Measurements from ENCODE around the gene SCGB1D1.

SCGB1D1 gene

GRCh38 chr11:62150887-62151736 is 38.9 kb upstream of the SCGB1D1 start:
- H3K9me3 Mint-ChIP-seq, result no peaks in the 10 kb centered on the region
- peak; percentile 24 for ATAC-seq
- no peaks in the 10 kb centered on the region for H3K27me3 Mint-ChIP-seq
- no peak overlapping the region for H3K27ac Mint-ChIP-seq
- H3K4me3 Mint-ChIP-seq, result no peak overlapping the region
- no peaks in the 10 kb centered on the region for H3K4me1 Mint-ChIP-seq
- H3K36me3 Mint-ChIP-seq, result peaks cover 59% of the 10 kb centered on the region

GRCh38 chr11:62151737-62152102 is 38.3 kb upstream of the SCGB1D1 start:
- Mint-ChIP-seq H3K27me3 (no peaks in the 10 kb centered on the region), H3K36me3 (peaks cover 53% of the 10 kb centered on the region), H3K4me1 (no peaks in the 10 kb centered on the region), H3K9me3 (no peaks in the 10 kb centered on the region), H3K27ac (no peak overlapping the region), H3K4me3 (no peak overlapping the region)
- no peak for ATAC-seq

GRCh38 chr11:62152245-62153086 is 37.5 kb upstream of the SCGB1D1 start:
- no peaks in the 10 kb centered on the region for H3K4me1 Mint-ChIP-seq
- H3K27me3 Mint-ChIP-seq, result no peaks in the 10 kb centered on the region
- H3K9me3 Mint-ChIP-seq, result no peaks in the 10 kb centered on the region
- H3K27ac Mint-ChIP-seq, result no peak overlapping the region
- H3K4me3 Mint-ChIP-seq, result no peak overlapping the region
- ATAC-seq, result no peak
- H3K36me3 Mint-ChIP-seq, result peaks cover 46% of the 10 kb centered on the region

- no peaks in the 10 kb centered on the region for H3K9me3 Mint-ChIP-seq
- H3K36me3 Mint-ChIP-seq, result peaks cover 40% of the 10 kb centered on the region
- H3K27me3 Mint-ChIP-seq, result no peaks in the 10 kb centered on the region
- H3K4me3 Mint-ChIP-seq, result no peak overlapping the region
- no peaks in the 10 kb centered on the region for H3K4me1 Mint-ChIP-seq
- H3K27ac Mint-ChIP-seq, result no peak overlapping the region
- no peak for ATAC-seq
Measured at GRCh38 chr11:62153087-62153395, 37.0 kb upstream of the SCGB1D1 start.

GRCh38 chr11:62153617-62154016 is 36.4 kb upstream of the SCGB1D1 start:
- no peak for ATAC-seq
- Mint-ChIP-seq H3K27me3 (no peaks in the 10 kb centered on the region), H3K4me1 (no peaks in the 10 kb centered on the region), H3K9me3 (no peaks in the 10 kb centered on the region), H3K36me3 (peaks cover 37% of the 10 kb centered on the region), H3K4me3 (no peak overlapping the region), H3K27ac (no peak overlapping the region)

GRCh38 chr11:62157603-62158002 is 32.4 kb upstream of the SCGB1D1 start:
- H3K9me3 Mint-ChIP-seq, result peaks cover 3% of the 10 kb centered on the region
- H3K36me3 Mint-ChIP-seq, result peaks cover 8% of the 10 kb centered on the region
- no peaks in the 10 kb centered on the region for H3K4me1 Mint-ChIP-seq
- no peak overlapping the region for H3K27ac Mint-ChIP-seq
- no peak for ATAC-seq
- no peak overlapping the region for H3K4me3 Mint-ChIP-seq
- H3K27me3 Mint-ChIP-seq, result peaks cover 29% of the 10 kb centered on the region

- no peaks in the 10 kb centered on the region for H3K36me3 Mint-ChIP-seq
- ATAC-seq, result no peak
- peaks cover 6% of the 10 kb centered on the region for H3K4me1 Mint-ChIP-seq
- no peak overlapping the region for H3K27ac Mint-ChIP-seq
- no peaks in the 10 kb centered on the region for H3K9me3 Mint-ChIP-seq
- peaks cover 45% of the 10 kb centered on the region for H3K27me3 Mint-ChIP-seq
- no peak overlapping the region for H3K4me3 Mint-ChIP-seq
Measured at GRCh38 chr11:62166371-62166770, 23.6 kb upstream of the SCGB1D1 start.

- Mint-ChIP-seq H3K36me3 (no peaks in the 10 kb centered on the region), H3K9me3 (no peaks in the 10 kb centered on the region), H3K27me3 (peaks cover 65% of the 10 kb centered on the region), H3K27ac (no peak overlapping the region), H3K4me1 (peaks cover 9% of the 10 kb centered on the region), H3K4me3 (no peak overlapping the region)
- no peak for ATAC-seq
Measured at GRCh38 chr11:62169448-62169847, 20.6 kb upstream of the SCGB1D1 start.

- H3K27me3 Mint-ChIP-seq, result peaks cover 65% of the 10 kb centered on the region
- no peak for ATAC-seq
- no peak overlapping the region for H3K4me3 Mint-ChIP-seq
- no peaks in the 10 kb centered on the region for H3K9me3 Mint-ChIP-seq
- no peak overlapping the region for H3K27ac Mint-ChIP-seq
- no peaks in the 10 kb centered on the region for H3K36me3 Mint-ChIP-seq
- H3K4me1 Mint-ChIP-seq, result peaks cover 9% of the 10 kb centered on the region
Measured at GRCh38 chr11:62169935-62170334, 20.1 kb upstream of the SCGB1D1 start.

- H3K4me3 Mint-ChIP-seq, result no peak overlapping the region
- no peaks in the 10 kb centered on the region for H3K9me3 Mint-ChIP-seq
- no peaks in the 10 kb centered on the region for H3K36me3 Mint-ChIP-seq
- H3K27me3 Mint-ChIP-seq, result peaks cover 66% of the 10 kb centered on the region
- peaks cover 9% of the 10 kb centered on the region for H3K4me1 Mint-ChIP-seq
- no peak for ATAC-seq
- no peak overlapping the region for H3K27ac Mint-ChIP-seq
Measured at GRCh38 chr11:62171261-62171723, 18.7 kb upstream of the SCGB1D1 start.

GRCh38 chr11:62172294-62172693 is 17.7 kb upstream of the SCGB1D1 start:
- no peak overlapping the region for H3K27ac Mint-ChIP-seq
- H3K4me1 Mint-ChIP-seq, result peaks cover 9% of the 10 kb centered on the region
- no peak overlapping the region for H3K4me3 Mint-ChIP-seq
- no peaks in the 10 kb centered on the region for H3K9me3 Mint-ChIP-seq
- H3K27me3 Mint-ChIP-seq, result peaks cover 66% of the 10 kb centered on the region
- H3K36me3 Mint-ChIP-seq, result no peaks in the 10 kb centered on the region
- no peak for ATAC-seq

- no peak for ATAC-seq
- Mint-ChIP-seq H3K4me3 (no peak overlapping the region), H3K27me3 (peaks cover 45% of the 10 kb centered on the region), H3K4me1 (no peaks in the 10 kb centered on the region), H3K27ac (no peak overlapping the region), H3K9me3 (no peaks in the 10 kb centered on the region), H3K36me3 (no peaks in the 10 kb centered on the region)
Measured at GRCh38 chr11:62176766-62177165, 13.2 kb upstream of the SCGB1D1 start.

- peaks cover 32% of the 10 kb centered on the region for H3K27me3 Mint-ChIP-seq
- H3K27ac Mint-ChIP-seq, result no peak overlapping the region
- peaks cover 10% of the 10 kb centered on the region for H3K9me3 Mint-ChIP-seq
- no peak overlapping the region for H3K4me3 Mint-ChIP-seq
- ATAC-seq, result no peak
- H3K4me1 Mint-ChIP-seq, result no peaks in the 10 kb centered on the region
- H3K36me3 Mint-ChIP-seq, result no peaks in the 10 kb centered on the region
Measured at GRCh38 chr11:62179995-62180394, 10.0 kb upstream of the SCGB1D1 start.

- H3K27ac Mint-ChIP-seq, result no peak overlapping the region
- peaks cover 10% of the 10 kb centered on the region for H3K9me3 Mint-ChIP-seq
- no peaks in the 10 kb centered on the region for H3K4me1 Mint-ChIP-seq
- no peak overlapping the region for H3K4me3 Mint-ChIP-seq
- no peaks in the 10 kb centered on the region for H3K36me3 Mint-ChIP-seq
- H3K27me3 Mint-ChIP-seq, result peaks cover 39% of the 10 kb centered on the region
- no peak for ATAC-seq
Measured at GRCh38 chr11:62181097-62181496, 8.9 kb upstream of the SCGB1D1 start.

GRCh38 chr11:62182147-62182891 is 7.7 kb upstream of the SCGB1D1 start:
- no peaks in the 10 kb centered on the region for H3K36me3 Mint-ChIP-seq
- no peaks in the 10 kb centered on the region for H3K4me1 Mint-ChIP-seq
- H3K27me3 Mint-ChIP-seq, result peaks cover 47% of the 10 kb centered on the region

More at GRCh38 chr11:62182147-62182891, 7.7 kb upstream of the SCGB1D1 start:
- H3K9me3 Mint-ChIP-seq, result peaks cover 10% of the 10 kb centered on the region
- no peak for ATAC-seq
- H3K4me3 Mint-ChIP-seq, result no peak overlapping the region
- H3K27ac Mint-ChIP-seq, result no peak overlapping the region

Data from stimulated activated memory B cell treated with anti-CD40 and anti-IgM and Interleukin-4, amounts not matched to agents 10 μg/mL and 1 μg/mL and 100 μg/mL, for 72 hours (primary cell).